ENCODE results near the gene SPARCL1.

SPARCL1 gene

DNA sequence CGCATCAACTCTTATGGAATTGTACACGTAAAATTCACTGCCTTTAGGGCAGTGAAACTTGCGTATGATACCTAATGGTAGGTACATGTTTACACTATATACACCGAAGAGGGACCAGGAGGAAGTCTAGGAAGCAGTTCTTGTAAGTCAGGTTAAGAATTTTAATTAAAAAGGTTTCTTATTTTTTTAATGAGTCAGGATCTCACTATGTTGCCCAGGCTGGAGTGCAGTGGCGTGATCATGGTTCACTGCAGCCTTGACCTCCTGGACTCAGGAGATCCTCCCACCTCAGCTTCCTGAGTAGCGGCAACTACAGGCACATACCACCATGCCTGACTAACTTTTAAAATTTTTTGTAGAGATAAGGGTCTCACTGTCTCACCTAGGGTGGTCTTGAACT lies 100.2 kb downstream of the SPARCL1 start:
- no peak overlapping the region for H3K27ac ChIP-seq (ENCODE audit: low read depth, low read length, poor library complexity, severe bottlenecking)
- peaks cover 85% of the 10 kb centered on the region for H3K79me2 ChIP-seq (ENCODE audit: insufficient read depth, low read length)
- no peaks in the 10 kb centered on the region for H3K27me3 ChIP-seq (ENCODE audit: insufficient read depth, low read length)
- no peaks in the 10 kb centered on the region for H3F3A ChIP-seq (ENCODE audit: insufficient read depth, low read length)
- H3K4me3 ChIP-seq (ENCODE audit: low read depth, low read length, poor library complexity, severe bottlenecking): no peak overlapping the region
- H3K9me2 ChIP-seq (ENCODE audit: low read depth, low read length): no peaks in the 10 kb centered on the region
- H3K4me1 ChIP-seq (ENCODE audit: insufficient read depth, low read length, severe bottlenecking): peaks cover 31% of the 10 kb centered on the region
- TF ChIP-seq EZH2 (IDR thresholded peaks at IDR 0.05; ENCODE audit: borderline replicate concordance, low read length): no peak
- TF ChIP-seq, protein P1, sequence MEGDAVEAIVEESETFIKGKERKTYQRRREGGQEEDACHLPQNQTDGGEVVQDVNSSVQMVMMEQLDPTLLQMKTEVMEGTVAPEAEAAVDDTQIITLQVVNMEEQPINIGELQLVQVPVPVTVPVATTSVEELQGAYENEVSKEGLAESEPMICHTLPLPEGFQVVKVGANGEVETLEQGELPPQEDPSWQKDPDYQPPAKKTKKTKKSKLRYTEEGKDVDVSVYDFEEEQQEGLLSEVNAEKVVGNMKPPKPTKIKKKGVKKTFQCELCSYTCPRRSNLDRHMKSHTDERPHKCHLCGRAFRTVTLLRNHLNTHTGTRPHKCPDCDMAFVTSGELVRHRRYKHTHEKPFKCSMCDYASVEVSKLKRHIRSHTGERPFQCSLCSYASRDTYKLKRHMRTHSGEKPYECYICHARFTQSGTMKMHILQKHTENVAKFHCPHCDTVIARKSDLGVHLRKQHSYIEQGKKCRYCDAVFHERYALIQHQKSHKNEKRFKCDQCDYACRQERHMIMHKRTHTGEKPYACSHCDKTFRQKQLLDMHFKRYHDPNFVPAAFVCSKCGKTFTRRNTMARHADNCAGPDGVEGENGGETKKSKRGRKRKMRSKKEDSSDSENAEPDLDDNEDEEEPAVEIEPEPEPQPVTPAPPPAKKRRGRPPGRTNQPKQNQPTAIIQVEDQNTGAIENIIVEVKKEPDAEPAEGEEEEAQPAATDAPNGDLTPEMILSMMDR (IDR thresholded peaks at IDR 0.05; ENCODE audit: low read length): no peak
- no peak overlapping the region for H3K4me2 ChIP-seq (ENCODE audit: low read length)
- H2AFZ ChIP-seq (ENCODE audit: low read length): no peak overlapping the region
- H4K20me1 ChIP-seq (ENCODE audit: insufficient read depth, low read length): no peaks in the 10 kb centered on the region
- no peak overlapping the region for H3K9ac ChIP-seq (ENCODE audit: low read length)
- no peaks in the 10 kb centered on the region for H3K9me3 ChIP-seq (ENCODE audit: low read length)
- no peaks in the 10 kb centered on the region for H3K36me3 ChIP-seq (ENCODE audit: insufficient read depth, low read length)

DNA sequence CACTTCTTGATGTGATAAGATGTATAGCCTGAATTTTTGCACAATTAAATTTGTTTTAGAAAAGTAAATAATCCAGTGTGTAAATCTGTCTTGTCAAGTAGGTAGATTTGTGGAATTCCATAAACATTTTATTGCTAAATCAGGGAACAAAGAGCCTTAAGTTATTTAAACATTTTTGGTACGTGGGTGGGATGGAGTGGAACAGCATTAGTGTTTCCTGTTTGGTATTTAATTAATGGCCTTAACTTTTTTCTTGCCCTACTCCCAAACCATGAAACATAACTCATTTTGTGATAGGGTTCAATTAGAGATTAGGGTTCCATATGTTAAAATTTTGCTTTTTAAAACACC lies 101.7 kb downstream of the SPARCL1 start:
- Histone ChIP-seq H3F3A (ENCODE audit: insufficient read depth, low read length) (no peaks in the 10 kb centered on the region), H3K79me2 (ENCODE audit: insufficient read depth, low read length) (peaks cover 81% of the 10 kb centered on the region), H2AFZ (ENCODE audit: low read length) (no peak overlapping the region), H3K36me3 (ENCODE audit: insufficient read depth, low read length) (no peaks in the 10 kb centered on the region), H3K4me1 (ENCODE audit: insufficient read depth, low read length, severe bottlenecking) (peaks cover 36% of the 10 kb centered on the region), H4K20me1 (ENCODE audit: insufficient read depth, low read length) (no peaks in the 10 kb centered on the region), H3K27ac (ENCODE audit: low read depth, low read length, poor library complexity, severe bottlenecking) (no peak overlapping the region), H3K9ac (ENCODE audit: low read length) (no peak overlapping the region), H3K9me2 (ENCODE audit: low read depth, low read length) (no peaks in the 10 kb centered on the region), H3K4me2 (ENCODE audit: low read length) (no peak overlapping the region), H3K4me3 (ENCODE audit: low read depth, low read length, poor library complexity, severe bottlenecking) (no peak overlapping the region), H3K27me3 (ENCODE audit: insufficient read depth, low read length) (no peaks in the 10 kb centered on the region), H3K9me3 (ENCODE audit: low read length) (no peaks in the 10 kb centered on the region)
- TF ChIP-seq EZH2 (IDR thresholded peaks at IDR 0.05; ENCODE audit: borderline replicate concordance, low read length): no peak
- TF ChIP-seq, protein P1 (IDR thresholded peaks at IDR 0.05; ENCODE audit: low read length): no peak

GRCh38 chr4:87426865-87427517 lies 102.2 kb downstream of the SPARCL1 start:
- TF ChIP-seq, protein P1 (IDR thresholded peaks at IDR 0.05; ENCODE audit: low read length): no peak
- TF ChIP-seq EZH2 (IDR thresholded peaks at IDR 0.05; ENCODE audit: borderline replicate concordance, low read length): no peak
- Histone ChIP-seq H3K9me3 (ENCODE audit: low read length) (no peaks in the 10 kb centered on the region), H2AFZ (ENCODE audit: low read length) (no peak overlapping the region), H3K4me3 (ENCODE audit: low read depth, low read length, poor library complexity, severe bottlenecking) (no peak overlapping the region), H3K4me2 (ENCODE audit: low read length) (no peak overlapping the region), H3K9ac (ENCODE audit: low read length) (no peak overlapping the region), H3K4me1 (ENCODE audit: insufficient read depth, low read length, severe bottlenecking) (peaks cover 37% of the 10 kb centered on the region), H4K20me1 (ENCODE audit: insufficient read depth, low read length) (no peaks in the 10 kb centered on the region), H3K27me3 (ENCODE audit: insufficient read depth, low read length) (no peaks in the 10 kb centered on the region), H3K79me2 (ENCODE audit: insufficient read depth, low read length) (peaks cover 76% of the 10 kb centered on the region), H3K36me3 (ENCODE audit: insufficient read depth, low read length) (no peaks in the 10 kb centered on the region), H3K27ac (ENCODE audit: low read depth, low read length, poor library complexity, severe bottlenecking) (no peak overlapping the region), H3K9me2 (ENCODE audit: low read depth, low read length) (no peaks in the 10 kb centered on the region), H3F3A (ENCODE audit: insufficient read depth, low read length) (no peaks in the 10 kb centered on the region)

Data from OCI-LY1 (cell line).